ENCODE measurements around the gene EPSTI1.

EPSTI1 gene

GRCh38 chr13:43003729-43004128, 11.7 kb upstream of the EPSTI1 start:
- TF ChIP-seq YY1 (IDR thresholded peaks at IDR 0.05; ENCODE audit: insufficient read depth, insufficient read length) (no peak), ZNF274 (IDR thresholded peaks at IDR 0.05; ENCODE audit: low read depth, low read length) (no peak), SUZ12 (IDR thresholded peaks at IDR 0.05; ENCODE audit: extremely low read depth, insufficient read depth, insufficient read length) (no peak)
- Histone ChIP-seq H3K36me3 (ENCODE audit: insufficient read depth, insufficient read length, low read length) (no peaks in the 10 kb centered on the region), H3K9me3 (ENCODE audit: insufficient read depth, low read length) (no peaks in the 10 kb centered on the region), H3K9ac (ENCODE audit: insufficient read length, low read depth) (no peak overlapping the region), H3K27me3 (ENCODE audit: insufficient read depth, insufficient read length) (no peaks in the 10 kb centered on the region), H3K4me1 (ENCODE audit: insufficient read depth, insufficient read length) (no peaks in the 10 kb centered on the region), H3K4me3 (ENCODE audit: insufficient read length, low read depth) (no peak overlapping the region)
- no peak for DNase-seq (ENCODE audit: low read depth, low spot score)

GRCh38 chr13:43003010-43003409, 11.0 kb upstream of the EPSTI1 start:
- H3K9me3 ChIP-seq (ENCODE audit: insufficient read depth, low read length): no peaks in the 10 kb centered on the region

GRCh38 chr13:43002021-43002420, 10.0 kb upstream of the EPSTI1 start:
- no peak overlapping the region for H3K4me3 ChIP-seq (ENCODE audit: insufficient read length, low read depth)
- TF ChIP-seq SUZ12 (IDR thresholded peaks at IDR 0.05; ENCODE audit: extremely low read depth, insufficient read depth, insufficient read length) (no peak), ZNF274 (IDR thresholded peaks at IDR 0.05; ENCODE audit: low read depth, low read length) (no peak), YY1 (IDR thresholded peaks at IDR 0.05; ENCODE audit: insufficient read depth, insufficient read length) (no peak)

More at GRCh38 chr13:43003010-43003409, 11.0 kb upstream of the EPSTI1 start:
- no peaks in the 10 kb centered on the region for H3K4me1 ChIP-seq (ENCODE audit: insufficient read depth, insufficient read length)
- H3K27me3 ChIP-seq (ENCODE audit: insufficient read depth, insufficient read length): no peaks in the 10 kb centered on the region
- H3K9ac ChIP-seq (ENCODE audit: insufficient read length, low read depth): no peak overlapping the region
- no peak for DNase-seq (ENCODE audit: low read depth, low spot score)
- no peak overlapping the region for H3K4me3 ChIP-seq (ENCODE audit: insufficient read length, low read depth)
- no peak for TF ChIP-seq YY1 (IDR thresholded peaks at IDR 0.05; ENCODE audit: insufficient read depth, insufficient read length)
- no peak for TF ChIP-seq ZNF274 (IDR thresholded peaks at IDR 0.05; ENCODE audit: low read depth, low read length)
- TF ChIP-seq SUZ12 (IDR thresholded peaks at IDR 0.05; ENCODE audit: extremely low read depth, insufficient read depth, insufficient read length): no peak
- no peaks in the 10 kb centered on the region for H3K36me3 ChIP-seq (ENCODE audit: insufficient read depth, insufficient read length, low read length)

GRCh38 chr13:43000676-43001075, 8.6 kb upstream of the EPSTI1 start:
- H3K36me3 ChIP-seq (ENCODE audit: insufficient read depth, insufficient read length, low read length): no peaks in the 10 kb centered on the region
- no peaks in the 10 kb centered on the region for H3K4me1 ChIP-seq (ENCODE audit: insufficient read depth, insufficient read length)
- no peaks in the 10 kb centered on the region for H3K9me3 ChIP-seq (ENCODE audit: insufficient read depth, low read length)
- TF ChIP-seq ZNF274 (IDR thresholded peaks at IDR 0.05; ENCODE audit: low read depth, low read length) (no peak), YY1 (IDR thresholded peaks at IDR 0.05; ENCODE audit: insufficient read depth, insufficient read length) (no peak), SUZ12 (IDR thresholded peaks at IDR 0.05; ENCODE audit: extremely low read depth, insufficient read depth, insufficient read length) (no peak)
- H3K9ac ChIP-seq (ENCODE audit: insufficient read length, low read depth): no peak overlapping the region
- DNase-seq (ENCODE audit: low read depth, low spot score): no peak
- no peak overlapping the region for H3K4me3 ChIP-seq (ENCODE audit: insufficient read length, low read depth)
- no peaks in the 10 kb centered on the region for H3K27me3 ChIP-seq (ENCODE audit: insufficient read depth, insufficient read length)

More at GRCh38 chr13:43002021-43002420, 10.0 kb upstream of the EPSTI1 start:
- H3K9me3 ChIP-seq (ENCODE audit: insufficient read depth, low read length): no peaks in the 10 kb centered on the region
- no peak overlapping the region for H3K9ac ChIP-seq (ENCODE audit: insufficient read length, low read depth)
- H3K4me1 ChIP-seq (ENCODE audit: insufficient read depth, insufficient read length): no peaks in the 10 kb centered on the region
- DNase-seq (ENCODE audit: low read depth, low spot score): no peak
- no peaks in the 10 kb centered on the region for H3K36me3 ChIP-seq (ENCODE audit: insufficient read depth, insufficient read length, low read length)
- no peaks in the 10 kb centered on the region for H3K27me3 ChIP-seq (ENCODE audit: insufficient read depth, insufficient read length)

GRCh38 chr13:42999491-42999890, 7.5 kb upstream of the EPSTI1 start:
- TF ChIP-seq SUZ12 (IDR thresholded peaks at IDR 0.05; ENCODE audit: extremely low read depth, insufficient read depth, insufficient read length) (no peak), YY1 (IDR thresholded peaks at IDR 0.05; ENCODE audit: insufficient read depth, insufficient read length) (no peak), ZNF274 (IDR thresholded peaks at IDR 0.05; ENCODE audit: low read depth, low read length) (no peak)
- DNase-seq (ENCODE audit: low read depth, low spot score): no peak
- H3K4me1 ChIP-seq (ENCODE audit: insufficient read depth, insufficient read length): no peaks in the 10 kb centered on the region
- H3K27me3 ChIP-seq (ENCODE audit: insufficient read depth, insufficient read length): no peaks in the 10 kb centered on the region
- H3K36me3 ChIP-seq (ENCODE audit: insufficient read depth, insufficient read length, low read length): no peaks in the 10 kb centered on the region
- no peaks in the 10 kb centered on the region for H3K9me3 ChIP-seq (ENCODE audit: insufficient read depth, low read length)
- no peak overlapping the region for H3K4me3 ChIP-seq (ENCODE audit: insufficient read length, low read depth)
- H3K9ac ChIP-seq (ENCODE audit: insufficient read length, low read depth): no peak overlapping the region

GRCh38 chr13:42997381-42997780, 5.3 kb upstream of the EPSTI1 start:
- TF ChIP-seq YY1 (IDR thresholded peaks at IDR 0.05; ENCODE audit: insufficient read depth, insufficient read length): no peak
- no peak for TF ChIP-seq ZNF274 (IDR thresholded peaks at IDR 0.05; ENCODE audit: low read depth, low read length)
- no peak for TF ChIP-seq SUZ12 (IDR thresholded peaks at IDR 0.05; ENCODE audit: extremely low read depth, insufficient read depth, insufficient read length)
- Histone ChIP-seq H3K9ac (ENCODE audit: insufficient read length, low read depth) (no peak overlapping the region), H3K4me1 (ENCODE audit: insufficient read depth, insufficient read length) (no peaks in the 10 kb centered on the region), H3K27me3 (ENCODE audit: insufficient read depth, insufficient read length) (peaks cover 9% of the 10 kb centered on the region), H3K9me3 (ENCODE audit: insufficient read depth, low read length) (no peaks in the 10 kb centered on the region), H3K4me3 (ENCODE audit: insufficient read length, low read depth) (no peak overlapping the region), H3K36me3 (ENCODE audit: insufficient read depth, insufficient read length, low read length) (no peaks in the 10 kb centered on the region)
- no peak for DNase-seq (ENCODE audit: low read depth, low spot score)

GRCh38 chr13:42996584-42996983, 4.5 kb upstream of the EPSTI1 start:
- no peak for TF ChIP-seq YY1 (IDR thresholded peaks at IDR 0.05; ENCODE audit: insufficient read depth, insufficient read length)
- TF ChIP-seq SUZ12 (IDR thresholded peaks at IDR 0.05; ENCODE audit: extremely low read depth, insufficient read depth, insufficient read length): no peak
- no peak for TF ChIP-seq ZNF274 (IDR thresholded peaks at IDR 0.05; ENCODE audit: low read depth, low read length)
- DNase-seq (ENCODE audit: low read depth, low spot score): no peak

More at GRCh38 chr13:42996584-42996983, 4.5 kb upstream of the EPSTI1 start:
- H3K4me1 ChIP-seq (ENCODE audit: insufficient read depth, insufficient read length): no peaks in the 10 kb centered on the region
- no peak overlapping the region for H3K4me3 ChIP-seq (ENCODE audit: insufficient read length, low read depth)
- H3K36me3 ChIP-seq (ENCODE audit: insufficient read depth, insufficient read length, low read length): no peaks in the 10 kb centered on the region
- H3K9me3 ChIP-seq (ENCODE audit: insufficient read depth, low read length): no peaks in the 10 kb centered on the region
- peaks cover 16% of the 10 kb centered on the region for H3K27me3 ChIP-seq (ENCODE audit: insufficient read depth, insufficient read length)
- no peak overlapping the region for H3K9ac ChIP-seq (ENCODE audit: insufficient read length, low read depth)

Data from NT2/D1 (cell line).